HG03520 (cell line): ENCODE measurements around the gene UNC45A.
A peak's percentile ranks its signal among the peaks of the same experiment; 100 is the strongest.

ENCODE experiments used
- ATAC-seq: cut with Tn5 transposase; IDR thresholded peaks from one replicate; pipeline ENCODE4 v1.9.1; 2021; ENCODE audit warnings: mild to moderate bottlenecking, moderate library complexity; ENCODE audit not compliant: unreplicated experiment

UNC45A gene

GRCh38 chr15:90942354-90943120 lies 7.5 kb downstream of the UNC45A start:
- ATAC-seq = no peak

DNA sequence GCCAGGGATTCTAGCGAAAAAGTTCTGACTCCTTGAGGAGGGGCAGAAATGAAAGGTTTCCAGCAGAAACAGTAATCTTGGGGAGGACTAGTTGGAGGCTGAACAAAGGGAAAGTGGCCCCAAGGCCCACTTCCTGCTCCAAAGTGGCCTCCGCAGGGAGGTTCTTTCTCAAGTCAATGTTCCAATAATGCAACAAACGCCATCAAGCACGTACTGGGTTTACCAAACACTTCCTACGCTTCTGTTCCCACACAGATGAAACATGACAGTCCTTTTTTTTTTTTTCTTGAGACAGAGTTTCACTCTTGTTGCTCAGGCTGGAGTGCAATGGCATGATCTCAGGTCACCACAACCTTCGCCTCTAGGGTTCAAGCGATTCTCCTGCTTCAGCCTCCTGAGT lies 10.0 kb downstream of the UNC45A start:
- no peak for ATAC-seq

- ATAC-seq = no peak
These were observed 11.5 kb downstream of the UNC45A start for GRCh38 chr15:90946538-90946937.

GRCh38 chr15:90946941-90947576 lies 12.0 kb downstream of the UNC45A start:
- no peak for ATAC-seq

DNA sequence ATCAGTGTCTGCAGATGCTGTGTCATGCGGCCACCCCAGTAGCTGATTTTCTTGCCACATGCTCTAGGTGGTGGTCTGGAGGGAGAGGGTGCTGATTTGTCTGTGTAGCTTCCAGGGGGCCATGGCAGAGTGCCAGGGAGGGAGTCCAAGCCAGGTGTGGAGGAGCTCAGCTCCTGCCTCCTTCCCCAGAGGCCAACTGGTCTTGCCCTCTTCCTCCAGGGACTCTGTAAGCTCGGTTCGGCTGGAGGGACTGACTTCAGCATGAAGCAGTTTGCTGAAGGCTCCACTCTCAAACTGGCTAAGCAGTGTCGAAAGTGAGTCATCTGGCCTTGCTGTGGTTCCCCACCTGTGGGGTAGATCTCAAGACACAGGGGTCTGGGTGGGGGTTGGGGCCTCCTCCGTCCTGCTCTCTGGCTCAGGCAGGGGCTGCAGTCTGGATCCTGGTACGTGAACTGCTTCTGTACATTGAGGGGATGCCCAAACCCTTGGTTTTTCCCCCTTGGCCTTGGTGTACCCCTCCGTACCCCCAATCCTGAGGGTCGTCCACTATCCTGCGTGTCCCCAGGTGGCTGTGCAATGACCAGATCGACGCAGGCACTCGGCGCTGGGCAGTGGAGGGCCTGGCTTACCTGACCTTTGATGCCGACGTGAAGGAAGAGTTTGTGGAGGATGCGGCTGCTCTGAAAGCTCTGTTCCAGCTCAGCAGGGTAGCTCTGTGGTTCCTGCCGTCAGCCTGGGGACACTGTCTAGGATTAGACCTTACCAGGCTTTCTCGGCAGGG lies 12.7 kb downstream of the UNC45A start:
- ATAC-seq = no peak

DNA sequence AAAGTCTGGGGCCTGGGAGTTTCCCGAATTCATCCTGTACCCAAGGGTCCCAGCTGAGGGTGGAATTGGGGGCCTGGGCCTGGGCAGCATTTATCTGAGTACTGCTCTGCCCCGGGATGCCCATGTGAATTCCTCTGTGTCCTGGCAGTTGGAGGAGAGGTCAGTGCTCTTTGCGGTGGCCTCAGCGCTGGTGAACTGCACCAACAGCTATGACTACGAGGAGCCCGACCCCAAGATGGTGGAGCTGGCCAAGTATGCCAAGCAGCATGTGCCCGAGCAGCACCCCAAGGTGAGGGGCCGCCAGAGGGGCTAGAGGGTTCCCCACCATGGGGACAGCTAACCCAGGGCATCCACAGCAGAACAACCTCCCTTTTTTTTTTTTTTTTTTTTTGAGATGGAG lies 13.4 kb downstream of the UNC45A start:
- no peak for ATAC-seq

- no peak for ATAC-seq
These were observed 15.0 kb downstream of the UNC45A start for GRCh38 chr15:90949979-90950675.

DNA sequence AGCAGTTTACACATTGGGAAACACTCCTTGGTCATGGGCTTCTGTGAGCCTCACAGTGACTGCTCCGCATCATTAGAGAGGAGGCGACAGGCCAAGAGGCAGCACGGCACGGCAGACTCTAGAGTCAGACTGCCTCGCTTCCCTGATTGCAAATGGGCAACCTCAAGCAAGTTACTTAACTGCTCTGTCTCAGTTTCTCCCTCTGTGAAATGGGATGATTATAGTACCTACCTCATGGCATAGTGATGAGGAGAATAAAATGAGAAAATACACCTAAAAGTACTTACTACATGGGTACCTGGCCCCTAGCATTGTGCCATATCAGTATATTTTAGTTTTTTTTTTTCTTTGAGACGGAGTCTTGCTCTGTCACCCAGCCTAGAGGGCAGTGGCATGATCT lies 15.6 kb downstream of the UNC45A start:
- ATAC-seq = no peak

- no peak for ATAC-seq
These were observed 18.0 kb downstream of the UNC45A start for GRCh38 chr15:90952901-90953677.

GRCh38 chr15:90953947-90954711 lies 19.0 kb downstream of the UNC45A start:
- no peak for ATAC-seq

DNA sequence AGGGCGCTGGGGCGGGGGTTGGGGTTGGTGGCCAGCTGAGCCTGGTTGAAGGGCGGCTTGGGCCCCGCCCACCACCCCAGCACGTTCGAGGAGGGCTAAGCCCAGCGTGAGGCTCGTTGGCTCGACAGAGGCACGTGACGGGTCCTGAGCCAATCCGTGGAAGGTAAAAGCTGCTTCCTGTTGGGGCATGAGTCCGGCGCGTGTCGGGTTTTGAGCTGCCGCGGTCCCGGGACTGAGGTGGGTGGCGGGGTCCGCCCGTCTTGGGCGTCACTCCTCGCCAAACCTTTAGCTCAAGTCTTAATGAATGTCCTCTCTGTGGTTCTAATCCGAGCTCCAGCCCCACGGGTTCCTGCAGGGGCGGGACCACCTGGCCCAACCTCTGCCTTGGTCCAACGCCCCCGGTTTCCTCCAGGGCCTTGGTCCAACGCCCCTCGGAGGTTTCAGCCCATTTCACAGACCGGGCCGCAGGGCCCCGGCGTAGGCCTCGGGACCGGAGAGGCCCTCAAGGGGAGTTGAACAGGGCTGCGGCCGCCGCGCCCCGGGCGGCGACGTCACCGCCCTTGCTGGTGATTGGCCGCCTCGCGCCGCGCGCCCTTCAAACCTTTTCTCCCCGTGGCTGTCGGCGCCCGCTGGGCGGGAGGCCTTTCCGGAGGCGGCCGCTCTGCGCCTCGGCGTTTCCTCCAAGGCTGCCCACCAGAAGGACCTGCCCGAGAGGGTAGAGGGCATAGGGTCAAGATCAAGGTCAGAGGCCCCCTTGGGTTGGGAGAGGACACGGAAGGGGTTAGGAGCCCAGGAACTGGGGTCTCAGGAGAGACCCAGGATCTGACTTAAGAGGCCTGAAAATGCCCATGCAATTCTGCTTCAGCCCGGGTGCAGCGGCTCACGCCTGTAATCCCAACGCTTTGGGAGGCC lies 19.9 kb downstream of the UNC45A start, which contains the start of gene RCCD1:
Gene RCCD1 (plus strand): TSS at position 173 of the 912 bp plus-strand sequence. CDS start 1,851 bp downstream, outside the sequence.
- peak; percentile 90 for ATAC-seq

DNA sequence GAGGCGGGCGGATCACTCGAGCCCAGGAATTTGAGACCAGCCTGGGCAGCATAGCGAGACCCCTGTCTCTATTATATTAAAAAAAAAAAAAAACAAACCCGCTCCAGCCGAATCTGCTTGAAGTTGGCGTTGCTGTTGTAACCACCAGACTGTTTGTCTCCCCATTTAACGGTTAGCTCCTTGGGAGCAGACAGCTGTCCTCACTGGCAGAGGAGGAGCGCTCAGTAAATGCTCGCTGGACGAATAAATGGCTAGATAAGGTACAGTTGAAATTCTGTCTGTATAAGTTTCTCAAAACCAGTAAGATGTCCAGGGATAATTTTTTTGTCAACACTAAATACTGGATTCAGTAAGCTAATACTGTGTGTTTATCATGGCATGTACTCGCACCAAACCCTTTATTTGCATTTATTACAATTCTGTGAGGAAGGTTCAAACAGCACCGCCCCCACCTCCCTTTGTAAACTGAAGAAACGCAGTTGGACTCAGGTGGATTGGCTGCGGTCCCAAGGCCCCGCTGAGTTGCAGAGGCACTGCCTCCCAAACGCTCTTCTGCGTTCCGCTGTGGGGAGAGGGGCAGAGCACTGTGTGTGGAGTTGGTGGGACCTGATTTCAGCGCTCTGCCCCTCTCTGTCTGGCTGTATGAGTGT lies 20.7 kb downstream of the UNC45A start:
- no peak for ATAC-seq

- no peak for ATAC-seq
These were observed 21.4 kb downstream of the UNC45A start for GRCh38 chr15:90956274-90957030.

GRCh38 chr15:90957031-90957790 lies 22.1 kb downstream of the UNC45A start:
- no peak for ATAC-seq

- ATAC-seq = no peak
These were observed 22.7 kb downstream of the UNC45A start for GRCh38 chr15:90957791-90958190.

- ATAC-seq = no peak
These were observed 24.0 kb downstream of the UNC45A start for GRCh38 chr15:90959028-90959595.
